A673 (cell line): ENCODE results near the gene UTP15.

Experiments used
- EZH2 ChIP-seq: fragments of 200-600 bp; sonication (generic); IDR thresholded peaks from 2 replicates; pipeline ENCODE4 v1.6.1; 2017; ENCODE audit warnings: borderline replicate concordance, low read depth, mild to moderate bottlenecking, mixed read lengths, antibody characterized with exemption, low read length; ENCODE audit not compliant: poor library complexity, severe bottlenecking
- TF ChIP-seq, protein P1 (sequence below): fragments of 300-800, 200-600 bp; sonication (generic); conservative IDR thresholded peaks from 2 replicates; pipeline ENCODE4 v1.5.1; 2017; ENCODE audit warnings: low read depth, mild to moderate bottlenecking, antibody characterized with exemption, low read length, moderate library complexity, mixed read lengths

GRCh38 chr5:73630765-73631164 is 65.2 kb downstream of the UTP15 start:
- TF ChIP-seq, protein P1, sequence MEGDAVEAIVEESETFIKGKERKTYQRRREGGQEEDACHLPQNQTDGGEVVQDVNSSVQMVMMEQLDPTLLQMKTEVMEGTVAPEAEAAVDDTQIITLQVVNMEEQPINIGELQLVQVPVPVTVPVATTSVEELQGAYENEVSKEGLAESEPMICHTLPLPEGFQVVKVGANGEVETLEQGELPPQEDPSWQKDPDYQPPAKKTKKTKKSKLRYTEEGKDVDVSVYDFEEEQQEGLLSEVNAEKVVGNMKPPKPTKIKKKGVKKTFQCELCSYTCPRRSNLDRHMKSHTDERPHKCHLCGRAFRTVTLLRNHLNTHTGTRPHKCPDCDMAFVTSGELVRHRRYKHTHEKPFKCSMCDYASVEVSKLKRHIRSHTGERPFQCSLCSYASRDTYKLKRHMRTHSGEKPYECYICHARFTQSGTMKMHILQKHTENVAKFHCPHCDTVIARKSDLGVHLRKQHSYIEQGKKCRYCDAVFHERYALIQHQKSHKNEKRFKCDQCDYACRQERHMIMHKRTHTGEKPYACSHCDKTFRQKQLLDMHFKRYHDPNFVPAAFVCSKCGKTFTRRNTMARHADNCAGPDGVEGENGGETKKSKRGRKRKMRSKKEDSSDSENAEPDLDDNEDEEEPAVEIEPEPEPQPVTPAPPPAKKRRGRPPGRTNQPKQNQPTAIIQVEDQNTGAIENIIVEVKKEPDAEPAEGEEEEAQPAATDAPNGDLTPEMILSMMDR, result no peak
- no peak for TF ChIP-seq EZH2
